IMR-90 (cell line): ENCODE results near the gene PPP5C. TPM values are rescaled to one million over a fixed set of nuclear protein-coding genes. Genes with fewer than 3 reads are reported as not detected.
A peak's percentile ranks its signal among the peaks of the same experiment; 100 is the strongest.

Experiments
- ATAC-seq: fragments of 200-7000 bp; cut with Tn5 transposase; 2 replicates; pipeline ENCODE4 v1.9.1; 2020; ENCODE audit warnings: low read depth, mild to moderate bottlenecking, moderate library complexity
- BruUV-seq: library from RNA; stranded (reverse); fragments of 400-500 nt; replicated peaks from 2 replicates; lab custom pipeline; 2021; lab: Mats Ljungman, UMichigan
- CTCF ChIA-PET: fragments of 300-600 bp; formaldehyde crosslinking; extraction: SDS; loops from one replicate; lab custom pipeline; 2021; ENCODE audit warnings: antibody characterized with exemption; lab: Yijun Ruan, JAX
- POLR2A ChIA-PET: fragments of 300-600 bp; sonication (Branson Sonifier 250); formaldehyde crosslinking; loops from one replicate; lab custom pipeline; 2022; ENCODE audit warnings: antibody characterized with exemption; ENCODE audit not compliant: unreplicated experiment; lab: Charles Lee
- DNase-seq: peaks from one replicate; pipeline ENCODE4 v3.0.0; 2013
- H2AFZ ChIP-seq: replicated peaks from 2 replicates; pipeline ENCODE3; 2013; ENCODE audit warnings: low read length, mild to moderate bottlenecking; ENCODE audit not compliant: poor library complexity
- H2AK5ac ChIP-seq: 2 replicates; pipeline ENCODE4 v1.6.1; 2013; ENCODE audit warnings: low read depth, low read length, inconsistent platforms
- H2AK9ac ChIP-seq: replicated peaks from 2 replicates; pipeline ENCODE3; 2013; ENCODE audit warnings: mild to moderate bottlenecking, low read depth, low read length, moderate library complexity; ENCODE audit not compliant: poor library complexity
- H2BK120ac ChIP-seq: 2 replicates; pipeline ENCODE4 v1.6.1; 2013; ENCODE audit warnings: low read depth, low read length, inconsistent platforms
- H2BK15ac ChIP-seq: 3 replicates; pipeline ENCODE4 v1.6.1; 2013; ENCODE audit warnings: low read depth, low read length, inconsistent platforms
- H2BK20ac ChIP-seq: 2 replicates; pipeline ENCODE4 v1.6.1; 2013; ENCODE audit warnings: low read depth, mild to moderate bottlenecking, inconsistent platforms, low read length, moderate library complexity
- H2BK5ac ChIP-seq: 2 replicates; pipeline ENCODE4 v1.6.1; 2013; ENCODE audit warnings: mild to moderate bottlenecking, low read depth, low read length, inconsistent platforms; ENCODE audit not compliant: poor library complexity, severe bottlenecking
- H3K14ac ChIP-seq: replicated peaks from 2 replicates; pipeline ENCODE4 v1.6.1; 2013; ENCODE audit warnings: low read depth, low read length, inconsistent platforms
- H3K18ac ChIP-seq: 2 replicates; pipeline ENCODE4 v1.6.1; 2013; ENCODE audit warnings: low read depth, low read length, control low read depth
- H3K23ac ChIP-seq: 2 replicates; pipeline ENCODE4 v1.6.1; 2013; ENCODE audit warnings: low read depth, low read length, inconsistent platforms
- H3K27ac ChIP-seq: 2 replicates; pipeline ENCODE4 v1.5.1; 2013; ENCODE audit warnings: mild to moderate bottlenecking, control low read depth, low read length; ENCODE audit not compliant: insufficient read depth
- H3K27me3 ChIP-seq: 2 replicates; pipeline ENCODE4 v1.6.1; 2013; ENCODE audit warnings: low read length; ENCODE audit not compliant: control insufficient read depth, insufficient read depth
- H3K36me3 ChIP-seq: 2 replicates; pipeline ENCODE4 v1.6.1; 2013; ENCODE audit warnings: low read length, mixed read lengths; ENCODE audit not compliant: control insufficient read depth, insufficient read depth
- H3K4ac ChIP-seq: 2 replicates; pipeline ENCODE4 v1.6.1; 2013; ENCODE audit warnings: low read depth, low read length, inconsistent platforms
- H3K4me1 ChIP-seq: 2 replicates; pipeline ENCODE4 v1.6.1; 2013; ENCODE audit warnings: low read length, mixed read lengths; ENCODE audit not compliant: control insufficient read depth, insufficient read depth
- H3K4me2 ChIP-seq: 2 replicates; pipeline ENCODE4 v1.6.1; 2013; ENCODE audit warnings: low read depth, mild to moderate bottlenecking, control low read depth, low read length, moderate library complexity
- H3K4me3 ChIP-seq: 2 replicates; pipeline ENCODE4 v1.5.1; 2013; ENCODE audit warnings: low read depth, mild to moderate bottlenecking, control low read depth, low read length, moderate library complexity; ENCODE audit not compliant: insufficient read depth
- H3K56ac ChIP-seq: 2 replicates; pipeline ENCODE4 v1.6.1; 2013; ENCODE audit warnings: low read length, inconsistent platforms; ENCODE audit not compliant: insufficient read depth; ENCODE audit errors: extremely low read depth
- H3K79me1 ChIP-seq, 2 experiments: 2 replicates each; pipeline ENCODE4 v1.6.1; 2013; ENCODE audit warnings: low read length in 2 of 2, inconsistent platforms in 1 of 2, low read depth in 1 of 2
- H3K9ac ChIP-seq: 2 replicates; pipeline ENCODE4 v1.6.1; 2013; ENCODE audit warnings: low read depth, low read length, control low read depth
- H3K9me1 ChIP-seq: 2 replicates; pipeline ENCODE4 v1.6.1; 2013; ENCODE audit warnings: low read length, inconsistent platforms; ENCODE audit not compliant: insufficient read depth
- H3K9me3 ChIP-seq: 2 replicates; pipeline ENCODE4 v1.6.1; 2013; ENCODE audit warnings: low read length; ENCODE audit not compliant: control insufficient read depth, insufficient read depth
- H4K20me1 ChIP-seq: 2 replicates; pipeline ENCODE4 v1.6.1; 2013; ENCODE audit warnings: low read length, inconsistent platforms; ENCODE audit not compliant: insufficient read depth
- H4K5ac ChIP-seq: 2 replicates; pipeline ENCODE4 v1.6.1; 2013; ENCODE audit warnings: mild to moderate bottlenecking, low read depth, low read length, control low read depth
- H4K8ac ChIP-seq, 2 experiments: 2 replicates each; pipeline ENCODE4 v1.6.1; 2013; ENCODE audit warnings: low read depth in 2 of 2, low read length in 2 of 2, control low read depth in 1 of 2, inconsistent platforms in 1 of 2
- H4K91ac ChIP-seq: 2 replicates; pipeline ENCODE4 v1.6.1; 2013; ENCODE audit warnings: low read depth, low read length, inconsistent platforms; ENCODE audit not compliant: insufficient read depth
- CTCF ChIP-seq: conservative IDR thresholded peaks from 2 replicates; pipeline ENCODE4 v1.5.1; 2012; ENCODE audit warnings: mild to moderate bottlenecking, low read depth, low read length, improper control_type of control experiment
- MAFK ChIP-seq: IDR thresholded peaks from 2 replicates; pipeline ENCODE4 v1.6.1; 2012; ENCODE audit warnings: low read depth, low read length, improper control_type of control experiment
- MAZ ChIP-seq: IDR thresholded peaks from 2 replicates; pipeline ENCODE4 v1.6.1; 2012; ENCODE audit warnings: low read depth, mild to moderate bottlenecking, low read length, improper control_type of control experiment, moderate library complexity, borderline replicate concordance
- MXI1 ChIP-seq: IDR thresholded peaks from 2 replicates; pipeline ENCODE4 v1.6.1; 2012; ENCODE audit warnings: low read depth, mild to moderate bottlenecking, low read length, moderate library complexity, borderline replicate concordance
- POLR2A ChIP-seq: IDR thresholded peaks from 2 replicates; pipeline ENCODE4 v1.6.1; 2012; ENCODE audit warnings: mild to moderate bottlenecking, low read depth, low read length
- RFX5 ChIP-seq: IDR thresholded peaks from 2 replicates; pipeline ENCODE4 v1.8.0; 2012; ENCODE audit warnings: low read depth, mild to moderate bottlenecking, low read length, moderate library complexity
- USF2 ChIP-seq: fragments of 150-350 bp; IDR thresholded peaks from 2 replicates; pipeline ENCODE4 v1.6.1; 2017; ENCODE audit warnings: mild to moderate bottlenecking, antibody characterized with exemption, low read length, low read depth
- WGBS, 2 experiments: methylation state at CpG; one replicate each; pipeline versions ENCODE4 v1.1.5 to v1.1.7; 2013; ENCODE audit warnings: missing lambda C conversion rate in 2 of 2; ENCODE audit not compliant: insufficient read length in 1 of 2; ENCODE audit errors: extremely low coverage in 2 of 2; 5-methylcytosine and 5-hydroxymethylcytosine counted together
- dilution Hi-C: fragments of 300-500 bp; cut with HindIII; formaldehyde crosslinking; loops from one replicate; pipeline ENCODE4 v1.14.3; 2018; ENCODE audit warnings: low sequenced_read_pairs; ENCODE audit not compliant: unreplicated experiment
- in situ Hi-C: fragments of 300-500 bp; cut with MboI; formaldehyde crosslinking; loops from 3 replicates; pipeline ENCODE4 v1.14.3; 2019; ENCODE audit warnings: low sequenced_read_pairs, inconsistent platforms, mixed read lengths
- intact Hi-C: fragments of 100-400 bp; cut with micrococcal nuclease; formaldehyde crosslinking; loops from 2 replicates; pipeline ENCODE4 v1.10.0; 2022
- polyA plus RNA-seq, 3 experiments: library from polyadenylated mRNA; depleted of rRNA; stranded (reverse); fragments of >200 nt; gene quantifications; 2 replicates each; pipeline ENCODE4 v1.2.3, GENCODE V29; 2012; ENCODE audit warnings: low replicate concordance in 1 of 3
- total RNA-seq: library from RNA; depleted of rRNA; stranded (reverse); fragments of >200 nt; gene quantifications from 2 replicates; pipeline ENCODE4 v1.2.3, GENCODE V29; 2012

The PPP5C gene
- total and polyA plus RNA-seq, 2 of the 4 experiments (the other 2 are of a cell fraction) = 80.5 to 128 TPM

- peak overlapping the region; percentile 87 for H2AFZ ChIP-seq
These were observed 57.3 kb downstream of the PPP5C start for GRCh38 chr19:46404055-46404752.

More at GRCh38 chr19:46404055-46404752, 57.3 kb downstream of the PPP5C start:
- Histone ChIP-seq H4K8ac (peak overlapping the region; percentile 75 to 84; a peak in 3 of 4 replicates), H3K4me1 (peaks cover 12% of the 10 kb centered on the region), H4K91ac (no peak overlapping the region), H2BK5ac (no peak overlapping the region), H2AK5ac (no peak overlapping the region), H3K27me3 (peaks cover 4% of the 10 kb centered on the region; the same call in 1 of the 2 replicates), H3K4me3 (no peak overlapping the region), H3K79me1 (0 out of 4 replicates have a peak, but pooled peaks cover 0 to 4% of the 10 kb centered on the region in 2 experiments), H4K20me1 (no peaks in the 10 kb centered on the region; the same call in 1 of the 2 replicates), H3K4me2 (peak overlapping the region; percentile 20; the same call in 1 of the 2 replicates), H2BK120ac (peak overlapping the region; percentile 10; the same call in 1 of the 2 replicates), H2AK9ac (peak overlapping the region; percentile 63), H3K9ac (0 out of 2 replicates have a peak overlapping the region, but pooled peaks have one; percentile 26), H3K4ac (peak overlapping the region; percentile 69), H3K9me1 (peaks cover 3% of the 10 kb centered on the region; the same call in 1 of the 2 replicates), H3K18ac (no peak overlapping the region), H2BK20ac (no peak overlapping the region), H4K5ac (peak overlapping the region; percentile 24; the same call in 1 of the 2 replicates), H3K9me3 (no peaks in the 10 kb centered on the region), H3K14ac (0 out of 2 replicates have a peak overlapping the region, but pooled peaks have one; percentile 61), H3K27ac (no peak overlapping the region), H3K36me3 (0 out of 2 replicates have a peak, but pooled peaks cover 2% of the 10 kb centered on the region), H2BK15ac (no peak overlapping the region), H3K23ac (no peak overlapping the region), H3K56ac (no peak overlapping the region)
- DNase-seq (peak; percentile 31), ATAC-seq (peak; percentile 50; the same call in 1 of the 2 replicates)
- dilution Hi-C loops = no loop called here
- no peak for TF ChIP-seq MAZ
- no peak for TF ChIP-seq USF2
- TF ChIP-seq MXI1 = no peak
- peak; percentile 27; the same call in 1 of the 2 replicates for TF ChIP-seq CTCF
- TF ChIP-seq MAFK = no peak
- TF ChIP-seq POLR2A = no peak
- TF ChIP-seq RFX5 = no peak
- no TSS peak for BruUV-seq
- CTCF ChIA-PET = no interaction called here
- in situ Hi-C loops = loop anchor here (5.0 kb wide), 1 partner anchor 83 kb away; no protein-coding TSS in a partner anchor
- intact Hi-C loops = no loop called here
- 18% methylated on average over 11 of the region's 36 CpGs; no CpG with 5 or more reads in 1 of the 2 experiments for WGBS, 2 experiments
- POLR2A ChIA-PET = no interaction called here
